ENCODE data around the gene UTP15.

The UTP15 gene, protein sequence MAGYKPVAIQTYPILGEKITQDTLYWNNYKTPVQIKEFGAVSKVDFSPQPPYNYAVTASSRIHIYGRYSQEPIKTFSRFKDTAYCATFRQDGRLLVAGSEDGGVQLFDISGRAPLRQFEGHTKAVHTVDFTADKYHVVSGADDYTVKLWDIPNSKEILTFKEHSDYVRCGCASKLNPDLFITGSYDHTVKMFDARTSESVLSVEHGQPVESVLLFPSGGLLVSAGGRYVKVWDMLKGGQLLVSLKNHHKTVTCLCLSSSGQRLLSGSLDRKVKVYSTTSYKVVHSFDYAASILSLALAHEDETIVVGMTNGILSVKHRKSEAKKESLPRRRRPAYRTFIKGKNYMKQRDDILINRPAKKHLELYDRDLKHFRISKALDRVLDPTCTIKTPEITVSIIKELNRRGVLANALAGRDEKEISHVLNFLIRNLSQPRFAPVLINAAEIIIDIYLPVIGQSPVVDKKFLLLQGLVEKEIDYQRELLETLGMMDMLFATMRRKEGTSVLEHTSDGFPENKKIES

DNA sequence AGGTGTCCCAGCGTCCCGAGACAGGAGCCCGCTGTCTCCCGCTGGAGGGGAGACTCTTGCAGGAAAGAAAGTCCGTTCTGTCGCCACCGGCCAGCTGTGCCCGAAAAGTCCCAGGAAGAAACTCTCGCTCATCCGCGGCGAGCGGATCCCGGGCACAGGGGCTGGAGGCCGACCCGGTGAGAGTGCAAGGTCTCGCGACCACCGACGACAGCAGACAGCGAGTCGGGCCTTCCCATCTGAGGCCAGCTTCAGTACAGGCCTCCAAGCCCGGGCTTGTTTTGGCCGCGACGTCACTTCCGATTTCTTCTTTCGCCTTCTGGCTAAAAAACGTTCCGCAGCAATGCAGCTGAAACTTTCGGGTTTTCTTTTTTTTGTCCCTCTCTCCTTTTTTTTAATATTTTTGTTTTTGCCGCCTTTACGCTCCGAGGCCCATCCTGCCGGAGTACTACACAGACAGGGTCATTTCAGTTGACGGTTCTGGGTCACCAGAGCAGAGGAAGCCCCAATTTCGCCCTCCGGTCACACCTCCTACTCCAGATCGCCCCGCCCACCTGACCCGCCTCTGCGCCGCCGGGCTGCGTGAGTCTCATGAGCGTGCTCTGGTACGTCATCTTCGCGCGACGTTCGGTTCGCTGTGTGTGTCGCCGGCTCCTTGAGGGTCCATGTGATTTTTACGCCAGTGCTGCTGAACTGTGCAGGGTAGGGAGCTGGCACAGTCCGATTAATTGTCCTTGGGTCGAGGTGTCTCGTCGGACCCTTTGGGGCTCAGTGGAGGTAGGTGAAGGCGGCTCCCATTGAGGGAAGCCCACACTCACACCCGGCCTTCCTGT is at the start of gene UTP15, which contains the start of gene ANKRA2:
Gene UTP15, plus strand, starts transcription at position 605 of the 830 bp plus-strand sequence. CDS start 1,602 bp downstream, outside the sequence.
Gene ANKRA2, minus strand, starts transcription at position 501 of the 830 bp plus-strand sequence. CDS start 2,758 bp downstream, outside the sequence.
- no peaks in the 10 kb centered on the region for H3K27me3 ChIP-seq (ENCODE audit: insufficient read depth, low read depth)
- H3K79me2 ChIP-seq (ENCODE audit: insufficient read depth, low read depth): peaks cover 50% of the 10 kb centered on the region
- peak within 1 kb of the TSS; percentile 86 for H3K9ac ChIP-seq
- peak within 1 kb of the TSS; percentile 62 for H2AFZ ChIP-seq (ENCODE audit: low read depth)
- TF ChIP-seq, protein P1, sequence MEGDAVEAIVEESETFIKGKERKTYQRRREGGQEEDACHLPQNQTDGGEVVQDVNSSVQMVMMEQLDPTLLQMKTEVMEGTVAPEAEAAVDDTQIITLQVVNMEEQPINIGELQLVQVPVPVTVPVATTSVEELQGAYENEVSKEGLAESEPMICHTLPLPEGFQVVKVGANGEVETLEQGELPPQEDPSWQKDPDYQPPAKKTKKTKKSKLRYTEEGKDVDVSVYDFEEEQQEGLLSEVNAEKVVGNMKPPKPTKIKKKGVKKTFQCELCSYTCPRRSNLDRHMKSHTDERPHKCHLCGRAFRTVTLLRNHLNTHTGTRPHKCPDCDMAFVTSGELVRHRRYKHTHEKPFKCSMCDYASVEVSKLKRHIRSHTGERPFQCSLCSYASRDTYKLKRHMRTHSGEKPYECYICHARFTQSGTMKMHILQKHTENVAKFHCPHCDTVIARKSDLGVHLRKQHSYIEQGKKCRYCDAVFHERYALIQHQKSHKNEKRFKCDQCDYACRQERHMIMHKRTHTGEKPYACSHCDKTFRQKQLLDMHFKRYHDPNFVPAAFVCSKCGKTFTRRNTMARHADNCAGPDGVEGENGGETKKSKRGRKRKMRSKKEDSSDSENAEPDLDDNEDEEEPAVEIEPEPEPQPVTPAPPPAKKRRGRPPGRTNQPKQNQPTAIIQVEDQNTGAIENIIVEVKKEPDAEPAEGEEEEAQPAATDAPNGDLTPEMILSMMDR (conservative IDR thresholded peaks at IDR 0.05; ENCODE audit: low read depth, low read length): no peak
- peak within 1 kb of the TSS; percentile 97 for H3K4me2 ChIP-seq
- H4K20me1 ChIP-seq (ENCODE audit: insufficient read depth): no peaks in the 10 kb centered on the region
- peak within 1 kb of the TSS; percentile 65 for H3K27ac ChIP-seq
- no peaks in the 10 kb centered on the region; the same call in 1 of the 2 replicates for H3K36me3 ChIP-seq (ENCODE audit: insufficient read depth)
- peak within 1 kb of the TSS; percentile 40 for H3K4me3 ChIP-seq (IDR thresholded peaks at IDR 0.05; ENCODE audit: insufficient read depth, low read depth, low read length)
- H3K4me1 ChIP-seq (ENCODE audit: low read depth, poor library complexity, severe bottlenecking): peaks cover 34% of the 10 kb centered on the region

DNA sequence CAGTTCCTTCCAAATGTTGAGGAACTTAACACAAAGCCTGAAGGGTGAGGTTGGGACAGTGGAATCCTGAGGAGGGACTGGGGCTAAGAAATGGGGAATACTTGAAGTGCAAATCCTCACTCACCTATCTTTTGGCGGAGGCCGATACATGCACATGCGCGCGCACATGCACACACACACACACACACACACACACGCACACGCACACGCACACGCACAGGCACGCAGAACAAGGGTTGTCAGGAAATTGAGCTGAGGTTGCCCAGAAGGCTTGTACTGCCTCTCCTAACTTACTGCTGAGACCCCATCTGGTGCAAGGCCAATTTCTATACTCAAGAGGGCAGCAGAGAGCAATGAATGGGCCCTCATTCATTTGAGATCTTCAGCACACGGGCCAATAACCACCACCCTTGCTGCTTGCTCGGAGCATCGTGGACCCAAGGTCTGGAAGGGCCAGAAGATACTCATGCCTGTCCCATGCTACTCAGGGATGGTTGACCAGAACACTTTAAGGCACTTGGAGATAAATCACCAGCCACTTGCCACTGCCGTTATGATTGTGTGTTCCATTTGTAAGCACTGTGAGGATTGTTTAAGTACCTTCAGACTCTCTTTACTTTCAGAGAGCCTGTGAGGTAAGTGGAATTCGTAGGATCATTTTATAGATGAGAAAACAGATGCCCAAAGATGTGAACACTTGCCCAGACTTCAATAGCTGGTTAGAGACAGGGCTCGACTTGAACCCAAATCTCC is 45.8 kb upstream of the UTP15 start:
- H3K79me2 ChIP-seq (ENCODE audit: insufficient read depth, low read depth): no peaks in the 10 kb centered on the region
- no peaks in the 10 kb centered on the region for H3K27me3 ChIP-seq (ENCODE audit: insufficient read depth, low read depth)
- H3K4me1 ChIP-seq (ENCODE audit: low read depth, poor library complexity, severe bottlenecking): peaks cover 6% of the 10 kb centered on the region
- TF ChIP-seq, protein P1 (conservative IDR thresholded peaks at IDR 0.05; ENCODE audit: low read depth, low read length): peak; percentile 89
- H3K27ac ChIP-seq: no peak overlapping the region
- peak overlapping the region; percentile 16; the same call in 1 of the 2 replicates for H3K9ac ChIP-seq
- peak overlapping the region; percentile 66 for H2AFZ ChIP-seq (ENCODE audit: low read depth)
- H3K4me3 ChIP-seq (IDR thresholded peaks at IDR 0.05; ENCODE audit: insufficient read depth, low read depth, low read length): no peak overlapping the region
- no peaks in the 10 kb centered on the region for H3K36me3 ChIP-seq (ENCODE audit: insufficient read depth)
- peak overlapping the region; percentile 33 for H3K4me2 ChIP-seq
- H4K20me1 ChIP-seq (ENCODE audit: insufficient read depth): no peaks in the 10 kb centered on the region

DNA sequence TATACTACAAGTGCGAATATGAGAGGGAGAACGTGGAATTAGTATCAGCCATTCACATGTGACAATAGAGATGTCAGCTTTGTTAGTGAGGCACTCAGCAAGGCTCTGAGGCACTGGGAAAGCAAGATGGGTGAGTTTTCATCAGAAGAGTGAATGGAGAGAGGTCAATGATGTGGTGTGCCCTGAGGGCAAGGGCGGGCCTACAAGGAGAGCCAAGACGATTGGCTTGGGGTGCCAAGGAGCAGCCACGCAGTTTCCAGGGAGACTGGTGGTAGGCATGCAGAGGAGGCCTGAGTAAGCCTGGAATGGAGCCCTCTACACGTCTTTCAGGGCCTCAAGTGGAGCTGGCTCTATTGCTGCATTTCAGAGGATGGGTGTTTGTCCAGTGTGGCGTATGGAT is 42.6 kb upstream of the UTP15 start:
- Histone ChIP-seq H4K20me1 (ENCODE audit: insufficient read depth) (no peaks in the 10 kb centered on the region), H3K27me3 (ENCODE audit: insufficient read depth, low read depth) (no peaks in the 10 kb centered on the region), H3K79me2 (ENCODE audit: insufficient read depth, low read depth) (no peaks in the 10 kb centered on the region), H2AFZ (ENCODE audit: low read depth) (no peak overlapping the region), H3K4me2 (no peak overlapping the region), H3K9ac (no peak overlapping the region), H3K27ac (no peak overlapping the region), H3K4me3 (IDR thresholded peaks at IDR 0.05; ENCODE audit: insufficient read depth, low read depth, low read length) (no peak overlapping the region), H3K4me1 (ENCODE audit: low read depth, poor library complexity, severe bottlenecking) (peaks cover 6% of the 10 kb centered on the region), H3K36me3 (ENCODE audit: insufficient read depth) (no peaks in the 10 kb centered on the region)
- TF ChIP-seq, protein P1 (conservative IDR thresholded peaks at IDR 0.05; ENCODE audit: low read depth, low read length): no peak

DNA sequence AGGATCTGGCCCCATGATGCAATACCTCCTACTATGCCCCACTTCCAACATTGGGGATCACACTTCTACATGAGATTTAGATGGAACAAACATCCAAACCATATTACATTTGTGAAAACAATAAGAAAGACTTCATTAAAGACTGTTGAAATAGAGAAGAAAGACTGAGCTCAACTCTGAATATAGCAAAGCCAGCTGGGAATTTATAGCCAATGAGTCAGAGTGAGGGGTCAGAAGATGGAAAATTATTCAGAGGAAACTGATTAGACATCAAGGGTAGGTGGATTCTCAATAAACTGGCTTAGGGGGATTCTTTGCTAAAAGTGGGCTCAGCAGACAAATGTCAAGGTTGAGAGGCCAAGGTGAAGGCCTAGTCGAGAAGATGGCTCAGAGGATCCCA is 41.7 kb upstream of the UTP15 start:
- Histone ChIP-seq H4K20me1 (ENCODE audit: insufficient read depth) (no peaks in the 10 kb centered on the region), H3K4me1 (ENCODE audit: low read depth, poor library complexity, severe bottlenecking) (peaks cover 6% of the 10 kb centered on the region), H3K79me2 (ENCODE audit: insufficient read depth, low read depth) (no peaks in the 10 kb centered on the region), H3K27ac (no peak overlapping the region), H2AFZ (ENCODE audit: low read depth) (no peak overlapping the region), H3K4me2 (no peak overlapping the region), H3K27me3 (ENCODE audit: insufficient read depth, low read depth) (no peaks in the 10 kb centered on the region), H3K4me3 (IDR thresholded peaks at IDR 0.05; ENCODE audit: insufficient read depth, low read depth, low read length) (no peak overlapping the region), H3K36me3 (ENCODE audit: insufficient read depth) (no peaks in the 10 kb centered on the region), H3K9ac (no peak overlapping the region)
- TF ChIP-seq, protein P1 (conservative IDR thresholded peaks at IDR 0.05; ENCODE audit: low read depth, low read length): no peak

Measured in KMS-11 (cell line).